ENCODE measurements around the gene CLCN2.

The CLCN2 gene

GRCh38 chr3:184382326-184383032 lies 21.1 kb upstream of the CLCN2 start:
- ChIA-PET CTCF (interaction anchor here (1.1 to 3.1 kb wide), 2 partner anchors 11 to 84 kb away, joined by 3 to 25 read pairs; no protein-coding TSS in a partner anchor), POLR2A (no interaction called here)
- no peak overlapping the region for H3K4me3 ChIP-seq (ENCODE audit: low read depth, low read length)
- TF ChIP-seq CTCF (IDR thresholded peaks at IDR 0.05; ENCODE audit: insufficient read depth, low read length, missing control alignments) = no peak
- DNase-seq (ENCODE audit: low read depth, low spot score) = no peak

- no peak for TF ChIP-seq CTCF (IDR thresholded peaks at IDR 0.05; ENCODE audit: insufficient read depth, low read length, missing control alignments)
- ChIA-PET CTCF (interaction anchor here (0.8 to 3.1 kb wide), 8 partner anchors 10 to 179 kb away, joined by 3 to 25 read pairs (median 3); no protein-coding TSS in a partner anchor), POLR2A (interaction anchor here (0.6 kb wide), 1 partner anchor 166 kb away, joined by 3 read pairs; no protein-coding TSS in a partner anchor)
- DNase-seq (ENCODE audit: low read depth, low spot score) = no peak
- no peak overlapping the region for H3K4me3 ChIP-seq (ENCODE audit: low read depth, low read length)
Observed at GRCh38 chr3:184381261-184382224, 20.1 kb upstream of the CLCN2 start.

GRCh38 chr3:184380627-184381260 lies 19.3 kb upstream of the CLCN2 start:
- DNase-seq (ENCODE audit: low read depth, low spot score) = no peak
- no peak for TF ChIP-seq CTCF (IDR thresholded peaks at IDR 0.05; ENCODE audit: insufficient read depth, low read length, missing control alignments)
- CTCF ChIA-PET = interaction anchor here (0.8 to 3.1 kb wide), 7 partner anchors 9 to 180 kb away, joined by 3 to 25 read pairs (median 3); no protein-coding TSS in a partner anchor
- H3K4me3 ChIP-seq (ENCODE audit: low read depth, low read length) = peak overlapping the region; percentile 36
- POLR2A ChIA-PET = interaction anchor here (0.6 kb wide), 1 partner anchor 167 kb away, joined by 3 read pairs; no protein-coding TSS in a partner anchor

- CTCF ChIA-PET = interaction anchor here (0.8 to 3.1 kb wide), 4 partner anchors 8 to 133 kb away, joined by 3 to 25 read pairs (median 3); no protein-coding TSS in a partner anchor
Observed at GRCh38 chr3:184380185-184380626, 18.8 kb upstream of the CLCN2 start.

More at GRCh38 chr3:184380185-184380626, 18.8 kb upstream of the CLCN2 start:
- no peak for DNase-seq (ENCODE audit: low read depth, low spot score)
- no peak for TF ChIP-seq CTCF (IDR thresholded peaks at IDR 0.05; ENCODE audit: insufficient read depth, low read length, missing control alignments)
- peak overlapping the region; percentile 42 for H3K4me3 ChIP-seq (ENCODE audit: low read depth, low read length)
- POLR2A ChIA-PET = no interaction called here

Data from AG04449 (cell line).